ENCODE results near the gene RDH12. TPM values are rescaled to one million over a fixed set of nuclear protein-coding genes. Genes with fewer than 3 reads are reported as not detected.

RDH12 gene
- total and polyA plus RNA-seq, 9 of the 15 experiments (the other 6 are each of a cell fraction or from before 2014, with no cell fraction given) = 0.03 to 0.29 (median 0.07) TPM; not detected in 2

- TF ChIP-seq, protein P1, sequence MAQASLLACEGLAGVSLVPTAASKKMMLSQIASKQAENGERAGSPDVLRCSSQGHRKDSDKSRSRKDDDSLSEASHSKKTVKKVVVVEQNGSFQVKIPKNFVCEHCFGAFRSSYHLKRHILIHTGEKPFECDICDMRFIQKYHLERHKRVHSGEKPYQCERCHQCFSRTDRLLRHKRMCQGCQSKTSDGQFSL (CRISPR knock-in tag; IDR thresholded peaks at IDR 0.05) = no peak
- TF ChIP-seq, protein P1 (tag; IDR thresholded peaks at IDR 0.05) = no peak
- TF ChIP-seq HNRNPK (IDR thresholded peaks at IDR 0.05; ENCODE audit: low read depth, low read length, poor library complexity, severe bottlenecking) = no peak
- no peak for TF ChIP-seq ATF1 (CRISPR knock-in tag; IDR thresholded peaks at IDR 0.05)
- peak; percentile 16; the same call in 1 of the 2 replicates for TF ChIP-seq ATF1 (tag; IDR thresholded peaks at IDR 0.05)
- 0 out of 2 replicates have a peak, but pooled peaks have one; percentile 42 for TF ChIP-seq JUN (IDR thresholded peaks at IDR 0.05; ENCODE audit: borderline replicate concordance, low read depth, low read length)
- TF ChIP-seq JUN (CRISPR knock-in tag; IDR thresholded peaks at IDR 0.05; ENCODE audit: borderline replicate concordance) = no peak
- TF ChIP-seq ZNF239 (CRISPR knock-in tag; IDR thresholded peaks at IDR 0.05) = no peak
- TF ChIP-seq CBFA2T3 (IDR thresholded peaks at IDR 0.05) = no peak
- TF ChIP-seq BCOR (IDR thresholded peaks at IDR 0.05) = no peak
- TF ChIP-seq KDM2B (CRISPR knock-in tag; IDR thresholded peaks at IDR 0.05) = no peak
- TF ChIP-seq NFYB (IDR thresholded peaks at IDR 0.05; ENCODE audit: extremely low read depth, insufficient read length) = no peak
- no peak for TF ChIP-seq RERE (CRISPR knock-in tag; IDR thresholded peaks at IDR 0.05; ENCODE audit: borderline replicate concordance)
- no peak for TF ChIP-seq YBX1 (IDR thresholded peaks at IDR 0.05)
- TF ChIP-seq JUNB (CRISPR knock-in tag; conservative IDR thresholded peaks at IDR 0.05) = no peak
- no peak for TF ChIP-seq NCOA2 (IDR thresholded peaks at IDR 0.05; ENCODE audit: partially characterized antibody in 2 of 2)
- no peak for TF ChIP-seq MCM5 (IDR thresholded peaks at IDR 0.05; ENCODE audit: low read depth)
- peak; percentile 96 for TF ChIP-seq SPI1 (IDR thresholded peaks at IDR 0.05; ENCODE audit: borderline replicate concordance, low read depth, low read length)
- no peak for TF ChIP-seq SMAD4 (CRISPR knock-in tag; conservative IDR thresholded peaks at IDR 0.05)
- no peak for TF ChIP-seq HNRNPLL (IDR thresholded peaks at IDR 0.05; ENCODE audit: low read depth, low read length, poor library complexity, severe bottlenecking)
- TF ChIP-seq ZNF830 (CRISPR knock-in tag; IDR thresholded peaks at IDR 0.05) = no peak
- TF ChIP-seq, protein P2, sequence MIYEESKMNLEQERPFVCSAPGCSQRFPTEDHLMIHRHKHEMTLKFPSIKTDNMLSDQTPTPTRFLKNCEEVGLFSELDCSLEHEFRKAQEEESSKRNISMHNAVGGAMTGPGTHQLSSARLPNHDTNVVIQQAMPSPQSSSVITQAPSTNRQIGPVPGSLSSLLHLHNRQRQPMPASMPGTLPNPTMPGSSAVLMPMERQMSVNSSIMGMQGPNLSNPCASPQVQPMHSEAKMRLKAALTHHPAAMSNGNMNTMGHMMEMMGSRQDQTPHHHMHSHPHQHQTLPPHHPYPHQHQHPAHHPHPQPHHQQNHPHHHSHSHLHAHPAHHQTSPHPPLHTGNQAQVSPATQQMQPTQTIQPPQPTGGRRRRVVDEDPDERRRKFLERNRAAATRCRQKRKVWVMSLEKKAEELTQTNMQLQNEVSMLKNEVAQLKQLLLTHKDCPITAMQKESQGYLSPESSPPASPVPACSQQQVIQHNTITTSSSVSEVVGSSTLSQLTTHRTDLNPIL (CRISPR knock-in tag; IDR thresholded peaks at IDR 0.05) = no peak
- TF ChIP-seq HMBOX1 (IDR thresholded peaks at IDR 0.05) = peak; percentile 38; the same call in 1 of the 2 replicates
Measured at GRCh38 chr14:67680941-67681340, 20.7 kb upstream of the RDH12 start (continued).

Data from K562 (cell line).